Ascending aorta (tissue), 2 donors: Measurements from ENCODE around the gene RGS19. TPM values are rescaled to one million over a fixed set of nuclear protein-coding genes. Genes with fewer than 3 reads are reported as not detected.
A peak's percentile ranks its signal among the peaks of the same experiment; 100 is the strongest.

Experiments
- DNase-seq, 2 donors: peaks; one replicate each; pipeline ENCODE4 v3.0.0-alpha.2; 2019; ENCODE audit warnings: low spot score in 2 of 2
- H3K27ac ChIP-seq, 2 donors: fragments of 200-600 bp; sonication (generic); one replicate each; pipeline ENCODE4 v1.5.1; 2016 to 2017; ENCODE audit warnings: mild to moderate bottlenecking in 1 of 2
- H3K27me3 ChIP-seq: fragments of 200-600 bp; sonication (generic); one replicate; pipeline ENCODE4 v1.5.1; 2017
- H3K36me3 ChIP-seq, 2 donors: fragments of 200-600 bp; sonication (generic); one replicate each; pipeline ENCODE4 v1.5.1; 2016
- H3K4me1 ChIP-seq, 2 donors: fragments of 200-600 bp; sonication (generic); one replicate each; pipeline ENCODE4 v1.5.1; 2016 to 2017; ENCODE audit warnings: mild to moderate bottlenecking in 1 of 2
- H3K4me3 ChIP-seq, 2 donors: fragments of 200-600 bp; sonication (generic); one replicate each; pipeline ENCODE4 v1.5.1; 2016 to 2017; ENCODE audit warnings: mild to moderate bottlenecking in 1 of 2
- H3K9me3 ChIP-seq, 2 donors: fragments of 200-600 bp; sonication (generic); one replicate each; pipeline ENCODE4 v1.5.1; 2016
- intact Hi-C: fragments of 100-400 bp; cut with DNase I; formaldehyde crosslinking; loops from one replicate; pipeline ENCODE4 v1.15.1; 2023
- total RNA-seq: library from RNA; depleted of rRNA; stranded (reverse); fragments of >200 nt; gene quantifications from one replicate; pipeline ENCODE4 v1.1.0, GENCODE V29; 2016
- TF ChIP-seq, protein P1 (sequence below), 3 experiments: fragments of 200-600 bp in 2 of 3; fragments of 450-650 bp in 1 of 3; sonication (generic) in 2 of 3; IDR thresholded peaks; one replicate each; pipeline ENCODE4 v1.5.1; 2016 to 2019; ENCODE audit warnings: antibody characterized with exemption in 3 of 3, mild to moderate bottlenecking in 1 of 3, moderate library complexity in 1 of 3

The RGS19 gene
- total RNA-seq, 1 donor from 2014 or later: 109 TPM

DNA sequence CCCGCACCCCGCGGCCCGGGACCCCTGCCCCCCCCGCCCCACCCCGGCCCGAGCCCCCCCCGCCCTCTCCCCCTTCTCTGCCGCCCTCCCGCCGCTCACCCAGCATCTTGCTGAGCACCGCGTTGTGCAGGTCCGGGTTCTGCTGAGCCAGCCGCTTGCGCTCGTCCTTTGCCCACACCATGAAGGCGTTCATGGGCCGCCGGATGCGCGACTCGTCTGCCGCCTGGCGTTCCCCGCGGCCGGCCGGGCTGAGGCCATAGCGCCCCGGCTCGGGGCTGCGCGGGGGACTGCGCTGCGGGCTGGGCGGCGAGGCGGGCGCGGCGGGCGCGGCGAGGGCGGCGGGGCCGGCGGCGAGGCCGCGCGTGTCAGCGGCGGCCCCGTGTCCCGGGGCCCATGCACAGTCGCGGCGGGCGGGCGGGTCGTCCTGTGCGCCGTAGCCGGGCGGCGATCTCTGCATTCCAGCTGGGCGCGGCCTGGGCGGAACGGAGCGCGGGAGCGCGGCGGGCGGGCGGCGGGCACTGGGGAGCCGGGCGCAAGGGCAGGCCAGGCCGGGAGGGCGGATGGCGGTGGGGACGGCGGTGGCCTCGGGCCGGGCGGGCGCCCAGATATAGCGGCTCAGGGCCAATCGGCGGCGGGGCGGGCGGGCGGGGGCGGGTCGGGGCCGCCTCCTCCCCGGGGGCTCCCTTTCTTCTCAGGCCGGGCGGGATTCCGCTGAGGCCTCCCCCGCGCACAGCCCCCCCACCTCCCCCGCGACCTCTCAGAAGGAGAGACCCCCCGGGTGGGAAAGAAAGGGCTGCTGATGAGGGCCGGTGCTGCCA lies 30.0 kb downstream of the RGS19 start, which contains the start of gene SOX18:
Gene SOX18, minus strand, starts transcription at position 580 of the 818 bp plus-strand sequence. Its CDS starts 123 bp downstream, at position 457.
- Histone ChIP-seq H3K27ac (peak within 1 kb of the TSS; percentile 31 to 48), H3K4me1 (peaks cover 0 to 3% of the 10 kb centered on the region in 2 donors), H3K36me3 (no peaks in the 10 kb centered on the region), H3K4me3 (peak within 1 kb of the TSS; percentile 42 to 48), H3K9me3 (no peaks in the 10 kb centered on the region), H3K27me3 (peaks cover 13% of the 10 kb centered on the region)
- intact Hi-C loops: loop anchor here (5.0 kb wide), 1 partner anchor 412 kb away; no protein-coding TSS in a partner anchor
- no peak for DNase-seq
- TF ChIP-seq, protein P1, sequence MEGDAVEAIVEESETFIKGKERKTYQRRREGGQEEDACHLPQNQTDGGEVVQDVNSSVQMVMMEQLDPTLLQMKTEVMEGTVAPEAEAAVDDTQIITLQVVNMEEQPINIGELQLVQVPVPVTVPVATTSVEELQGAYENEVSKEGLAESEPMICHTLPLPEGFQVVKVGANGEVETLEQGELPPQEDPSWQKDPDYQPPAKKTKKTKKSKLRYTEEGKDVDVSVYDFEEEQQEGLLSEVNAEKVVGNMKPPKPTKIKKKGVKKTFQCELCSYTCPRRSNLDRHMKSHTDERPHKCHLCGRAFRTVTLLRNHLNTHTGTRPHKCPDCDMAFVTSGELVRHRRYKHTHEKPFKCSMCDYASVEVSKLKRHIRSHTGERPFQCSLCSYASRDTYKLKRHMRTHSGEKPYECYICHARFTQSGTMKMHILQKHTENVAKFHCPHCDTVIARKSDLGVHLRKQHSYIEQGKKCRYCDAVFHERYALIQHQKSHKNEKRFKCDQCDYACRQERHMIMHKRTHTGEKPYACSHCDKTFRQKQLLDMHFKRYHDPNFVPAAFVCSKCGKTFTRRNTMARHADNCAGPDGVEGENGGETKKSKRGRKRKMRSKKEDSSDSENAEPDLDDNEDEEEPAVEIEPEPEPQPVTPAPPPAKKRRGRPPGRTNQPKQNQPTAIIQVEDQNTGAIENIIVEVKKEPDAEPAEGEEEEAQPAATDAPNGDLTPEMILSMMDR (IDR thresholded peaks at IDR 0.05): no peak

DNA sequence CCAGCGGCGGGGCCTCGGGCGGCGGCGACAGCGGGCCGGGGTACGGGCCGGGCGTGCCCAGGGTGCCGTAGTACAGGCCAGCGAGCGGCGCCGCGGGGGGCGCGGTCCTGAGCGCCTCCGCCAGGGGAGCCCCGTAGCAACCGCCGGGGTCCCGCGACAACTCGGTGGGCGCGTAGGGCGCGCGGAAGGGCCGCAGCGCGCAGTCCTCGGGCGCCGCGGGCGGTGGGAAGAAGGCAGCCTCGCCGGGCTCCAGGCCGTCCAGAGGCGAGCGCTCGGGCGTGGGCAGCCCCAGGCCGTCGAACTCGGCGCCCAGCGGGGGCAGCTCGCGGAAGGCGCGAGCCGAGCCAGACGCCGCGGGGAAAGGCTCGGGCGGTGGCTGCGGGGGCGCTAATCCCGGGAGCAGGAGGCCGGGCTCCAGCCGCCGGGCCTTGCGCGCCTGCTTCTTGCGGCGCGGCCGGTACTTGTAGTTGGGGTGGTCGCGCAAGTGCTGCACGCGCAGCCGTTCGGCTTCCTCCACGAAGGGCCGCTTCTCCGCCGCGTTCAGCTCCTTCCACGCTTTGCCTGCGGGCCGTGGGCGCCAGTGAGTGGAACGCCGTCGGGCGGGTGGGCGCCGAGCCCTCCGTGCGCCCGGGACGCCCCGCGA lies 30.8 kb downstream of the RGS19 start:
- Histone ChIP-seq H3K27ac (no peak overlapping the region), H3K4me1 (peaks cover 0 to 3% of the 10 kb centered on the region in 2 donors), H3K9me3 (no peaks in the 10 kb centered on the region), H3K27me3 (peaks cover 13% of the 10 kb centered on the region), H3K4me3 (peak overlapping the region; percentile 36 to 48), H3K36me3 (no peaks in the 10 kb centered on the region)
- TF ChIP-seq, protein P1 (IDR thresholded peaks at IDR 0.05): no peak
- DNase-seq: no peak
- intact Hi-C loops: loop anchor here (5.0 kb wide), 1 partner anchor 411 kb away; no protein-coding TSS in a partner anchor

DNA sequence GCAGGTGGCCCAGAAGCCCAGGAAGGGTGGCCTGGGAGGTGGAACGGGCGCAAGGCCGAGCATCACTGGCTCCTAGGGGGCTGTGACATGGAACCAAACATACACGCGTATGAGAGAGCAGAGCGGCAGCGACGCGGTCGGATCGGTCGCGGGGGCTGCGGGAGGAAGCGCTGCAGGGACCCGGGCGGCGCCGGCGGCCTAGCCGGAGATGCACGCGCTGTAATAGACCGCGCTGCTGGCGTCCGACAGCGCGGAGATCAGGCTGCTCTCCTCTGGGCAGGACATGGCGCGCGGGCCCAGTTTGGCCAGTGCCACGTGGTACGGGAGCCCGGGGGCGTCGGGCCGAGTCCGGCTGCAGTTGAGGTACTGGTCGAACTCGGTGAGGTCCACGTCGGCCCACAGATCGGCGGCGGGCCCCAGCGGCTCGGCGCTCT lies 31.3 kb downstream of the RGS19 start:
- Histone ChIP-seq H3K36me3 (no peaks in the 10 kb centered on the region), H3K4me3 (peak overlapping the region; percentile 36 to 48), H3K27me3 (peaks cover 13% of the 10 kb centered on the region), H3K4me1 (peaks cover 0 to 3% of the 10 kb centered on the region in 2 donors), H3K27ac (no peak overlapping the region), H3K9me3 (no peaks in the 10 kb centered on the region)
- DNase-seq: no peak
- intact Hi-C loops: loop anchor here (5.0 kb wide), 1 partner anchor 411 kb away; no protein-coding TSS in a partner anchor
- TF ChIP-seq, protein P1 (IDR thresholded peaks at IDR 0.05): no peak

DNA sequence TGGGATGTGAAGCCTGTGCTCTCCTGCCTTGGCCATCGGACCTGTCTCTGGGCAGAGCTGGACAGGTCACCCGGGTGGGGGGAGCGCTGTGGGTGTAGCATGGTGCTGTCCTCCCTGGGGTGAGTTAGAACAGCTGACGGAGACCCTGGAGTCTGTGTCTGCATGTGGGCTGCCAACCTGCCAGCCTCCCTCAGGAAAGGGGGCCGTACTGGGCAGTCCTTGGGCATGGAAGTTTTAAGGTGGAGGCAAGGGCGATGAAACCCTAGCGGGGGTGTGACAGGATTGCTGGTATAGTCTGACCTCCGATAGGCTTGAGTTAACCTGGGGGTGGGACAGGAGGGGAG lies 32.3 kb downstream of the RGS19 start:
- Histone ChIP-seq H3K4me3 (peak overlapping the region in 1 of 2 donors; percentile 48), H3K27me3 (peaks cover 13% of the 10 kb centered on the region), H3K27ac (no peak overlapping the region), H3K9me3 (no peaks in the 10 kb centered on the region), H3K4me1 (peaks cover 0 to 6% of the 10 kb centered on the region in 2 donors), H3K36me3 (no peaks in the 10 kb centered on the region)
- DNase-seq: no peak
- intact Hi-C loops: loop anchor here (5.0 kb wide), 1 partner anchor 410 kb away; no protein-coding TSS in a partner anchor
- TF ChIP-seq, protein P1 (IDR thresholded peaks at IDR 0.05): no peak

DNA sequence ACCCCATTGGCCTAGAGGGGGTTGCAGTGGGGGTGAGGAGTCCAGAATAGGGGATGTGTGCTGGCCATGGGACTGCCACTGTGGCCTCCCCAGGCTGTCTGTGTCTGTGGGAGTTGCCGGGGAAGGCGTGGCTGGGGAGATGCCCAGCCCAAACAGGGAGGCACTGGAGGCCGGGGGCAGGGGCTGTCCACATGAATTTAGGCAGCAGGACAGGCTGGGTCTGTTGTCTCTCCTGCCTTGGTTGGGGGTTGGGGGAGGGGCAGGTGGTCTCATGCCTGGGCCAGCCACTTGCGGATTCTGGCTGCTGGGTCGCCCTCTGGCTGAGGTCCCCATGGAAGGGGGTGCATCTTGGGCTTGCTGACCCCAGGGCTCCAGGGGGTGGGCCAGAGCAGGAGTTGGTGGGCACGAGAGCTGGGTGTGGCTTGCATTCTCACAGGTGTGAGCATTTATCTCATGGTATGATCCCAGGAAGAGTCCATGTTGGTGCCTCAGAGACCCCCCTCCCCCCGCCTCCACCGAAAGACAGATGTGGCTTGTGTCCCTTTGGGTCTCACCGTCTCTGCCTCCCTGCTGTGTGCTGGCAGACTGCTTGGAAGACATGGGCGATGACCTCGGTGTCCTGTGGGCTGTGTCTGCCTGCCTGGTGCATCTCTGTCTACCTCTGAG lies 33.8 kb downstream of the RGS19 start:
- no peak overlapping the region for H3K27ac ChIP-seq
- no peak overlapping the region for H3K4me3 ChIP-seq

More for the DNA sequence above, 33.8 kb downstream of the RGS19 start:
- peaks cover 0 to 8% of the 10 kb centered on the region in 2 donors for H3K4me1 ChIP-seq
- H3K36me3 ChIP-seq: no peaks in the 10 kb centered on the region
- no peaks in the 10 kb centered on the region for H3K9me3 ChIP-seq
- intact Hi-C loops: loop anchor here (5.0 kb wide), 1 partner anchor 408 kb away; no protein-coding TSS in a partner anchor
- TF ChIP-seq, protein P1 (IDR thresholded peaks at IDR 0.05): no peak
- no peak for DNase-seq
- peaks cover 22% of the 10 kb centered on the region for H3K27me3 ChIP-seq
